OCI-LY3 (cell line): ENCODE measurements around the gene HMGCLL1.

Experiments
- EZH2phosphoT487 ChIP-seq: fragments of 200-600 bp; shearing (Covaris generic); IDR thresholded peaks from 2 replicates; pipeline ENCODE4 v1.6.1; 2018; ENCODE audit warnings: antibody characterized with exemption, mixed run types, low read depth
- TF ChIP-seq, protein P1 (sequence below): fragments of 200-600, 300-600 bp; sonication (generic); IDR thresholded peaks from 2 replicates; pipeline ENCODE4 v1.5.1; 2014; ENCODE audit warnings: antibody characterized with exemption, low read length, low read depth

DNA sequence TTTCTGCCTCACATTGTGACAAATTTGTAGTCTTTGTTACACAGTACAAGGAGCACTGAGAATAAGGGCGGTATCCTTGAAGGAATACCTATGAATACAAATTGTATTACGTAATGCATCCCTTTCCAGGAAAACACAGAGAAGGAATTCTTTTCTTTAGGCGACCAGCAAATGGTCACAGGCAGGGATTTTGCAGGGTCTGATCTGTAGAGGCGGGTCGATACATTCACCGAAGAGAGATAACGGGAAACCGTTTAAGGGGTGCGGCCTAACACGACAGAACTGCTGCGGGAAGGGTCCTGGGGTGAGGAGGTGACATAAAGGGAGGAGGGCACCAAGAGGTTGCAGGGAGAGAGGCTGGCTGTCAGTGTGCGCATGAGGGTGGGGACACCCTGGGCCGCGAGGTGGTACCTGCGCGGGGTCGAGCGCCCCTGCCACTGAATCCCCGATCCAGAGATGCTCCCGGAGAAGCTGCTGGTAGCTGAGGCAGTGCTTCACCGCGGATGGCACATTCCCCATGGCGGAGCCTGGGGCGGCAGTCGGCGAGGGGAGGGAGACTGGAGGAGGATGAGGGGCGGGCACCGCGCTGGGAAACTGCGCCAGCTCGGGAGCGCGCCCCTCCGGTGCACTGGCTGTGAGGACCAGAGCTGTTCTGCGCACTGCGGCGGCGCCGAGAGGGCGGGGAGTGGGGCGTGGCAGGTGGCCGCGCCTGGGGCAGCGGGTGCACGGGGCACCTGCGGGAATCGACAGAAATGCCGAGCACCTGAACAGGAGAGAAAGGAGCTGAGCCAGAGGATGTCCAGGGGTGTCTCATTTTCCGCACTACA is at the start of gene HMGCLL1:
- TF ChIP-seq, protein P1, sequence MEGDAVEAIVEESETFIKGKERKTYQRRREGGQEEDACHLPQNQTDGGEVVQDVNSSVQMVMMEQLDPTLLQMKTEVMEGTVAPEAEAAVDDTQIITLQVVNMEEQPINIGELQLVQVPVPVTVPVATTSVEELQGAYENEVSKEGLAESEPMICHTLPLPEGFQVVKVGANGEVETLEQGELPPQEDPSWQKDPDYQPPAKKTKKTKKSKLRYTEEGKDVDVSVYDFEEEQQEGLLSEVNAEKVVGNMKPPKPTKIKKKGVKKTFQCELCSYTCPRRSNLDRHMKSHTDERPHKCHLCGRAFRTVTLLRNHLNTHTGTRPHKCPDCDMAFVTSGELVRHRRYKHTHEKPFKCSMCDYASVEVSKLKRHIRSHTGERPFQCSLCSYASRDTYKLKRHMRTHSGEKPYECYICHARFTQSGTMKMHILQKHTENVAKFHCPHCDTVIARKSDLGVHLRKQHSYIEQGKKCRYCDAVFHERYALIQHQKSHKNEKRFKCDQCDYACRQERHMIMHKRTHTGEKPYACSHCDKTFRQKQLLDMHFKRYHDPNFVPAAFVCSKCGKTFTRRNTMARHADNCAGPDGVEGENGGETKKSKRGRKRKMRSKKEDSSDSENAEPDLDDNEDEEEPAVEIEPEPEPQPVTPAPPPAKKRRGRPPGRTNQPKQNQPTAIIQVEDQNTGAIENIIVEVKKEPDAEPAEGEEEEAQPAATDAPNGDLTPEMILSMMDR = no peak
- no peak for TF ChIP-seq EZH2phosphoT487
